SU-DHL-6 (cell line): ENCODE data around the gene WNK1.

ENCODE experiments used
- H2AFZ ChIP-seq: fragments of 200-600 bp; sonication (generic); 2 replicates; pipeline ENCODE4 v1.6.1; 2014; ENCODE audit warnings: low read depth, mild to moderate bottlenecking, moderate library complexity, mixed read lengths, antibody characterized with exemption, low read length; ENCODE audit not compliant: severe bottlenecking
- H3F3A ChIP-seq: fragments of 200-600 bp; shearing (Covaris generic); 2 replicates; pipeline ENCODE4 v1.6.0; 2016; ENCODE audit warnings: antibody characterized with exemption, mild to moderate bottlenecking; ENCODE audit not compliant: insufficient read depth
- H3K27ac ChIP-seq: fragments of 200-600 bp; sonication (generic); 2 replicates; pipeline ENCODE4 v1.5.1; 2016; ENCODE audit warnings: low read depth, mild to moderate bottlenecking, low read length, moderate library complexity, mixed read lengths
- H3K27me3 ChIP-seq: fragments of 200-600 bp; sonication (generic), shearing (Covaris generic); 2 replicates; pipeline ENCODE4 v1.6.0; 2014; ENCODE audit warnings: mild to moderate bottlenecking, low read length
- H3K36me3 ChIP-seq: fragments of 200-600 bp; sonication (generic); 2 replicates; pipeline ENCODE4 v1.6.1; 2014; ENCODE audit warnings: mild to moderate bottlenecking, low read length, mixed read lengths
- H3K4me2 ChIP-seq: fragments of 300-600, 200-600 bp; shearing (Covaris generic), sonication (generic); 2 replicates; pipeline ENCODE4 v1.6.0; 2014; ENCODE audit warnings: low read length, low read depth, mild to moderate bottlenecking; ENCODE audit not compliant: poor library complexity, severe bottlenecking
- H3K4me3 ChIP-seq: fragments of 200-600 bp; sonication (generic); 2 replicates; pipeline ENCODE4 v1.5.1; 2014; ENCODE audit warnings: antibody characterized with exemption, low read length, mild to moderate bottlenecking, mixed read lengths; ENCODE audit not compliant: insufficient read depth, poor library complexity, severe bottlenecking
- H3K79me2 ChIP-seq: fragments of 200-600 bp; sonication (generic); 2 replicates; pipeline ENCODE4 v1.6.1; 2014; ENCODE audit warnings: mild to moderate bottlenecking, low read length, moderate library complexity; ENCODE audit not compliant: insufficient read depth
- H3K9ac ChIP-seq: fragments of 200-600 bp; sonication (generic); 2 replicates; pipeline ENCODE4 v1.7.0; 2014; ENCODE audit warnings: mild to moderate bottlenecking, low read length
- H3K9me2 ChIP-seq: fragments of 200-600 bp; sonication (generic); replicated peaks from 2 replicates; pipeline ENCODE4 v1.6.1; 2014; ENCODE audit warnings: low read length; ENCODE audit not compliant: insufficient read depth
- H3K9me3 ChIP-seq: fragments of 200-600 bp; sonication (generic); 2 replicates; pipeline ENCODE4 v1.6.1; 2014; ENCODE audit warnings: low read length, mixed read lengths; ENCODE audit not compliant: insufficient read depth
- H4K20me1 ChIP-seq: fragments of 200-600 bp; sonication (generic); 2 replicates; pipeline ENCODE4 v1.6.1; 2014; ENCODE audit warnings: low read depth, mild to moderate bottlenecking, antibody characterized with exemption, low read length, moderate library complexity, mixed read lengths
- CTCF ChIP-seq: fragments of 200-600 bp; sonication (generic); IDR thresholded peaks from one replicate; pipeline ENCODE4 v1.5.1; 2017; ENCODE audit warnings: antibody characterized with exemption, mild to moderate bottlenecking, low read length, moderate library complexity; ENCODE audit not compliant: insufficient read depth, poor library complexity, severe bottlenecking
- EZH2phosphoT487 ChIP-seq: fragments of 200-600 bp; sonication (generic), shearing (Covaris generic); conservative IDR thresholded peaks from 2 replicates; pipeline ENCODE4 v1.6.1; 2018; ENCODE audit warnings: mild to moderate bottlenecking, antibody characterized with exemption, low read length, moderate library complexity, mixed read lengths

Gene WNK1

GRCh38 chr12:789852-790563 lies 37.6 kb downstream of the WNK1 start:
- Histone ChIP-seq H3K27ac (no peak overlapping the region), H3K79me2 (peaks cover 98% of the 10 kb centered on the region), H3K27me3 (no peaks in the 10 kb centered on the region), H3K4me2 (no peak overlapping the region), H4K20me1 (peaks cover 30% of the 10 kb centered on the region; the same call in 1 of the 2 replicates), H2AFZ (no peak overlapping the region), H3K9ac (no peak overlapping the region), H3K36me3 (peaks cover 6% of the 10 kb centered on the region; the same call in 1 of the 2 replicates), H3K9me3 (no peaks in the 10 kb centered on the region), H3K4me3 (no peak overlapping the region), H3F3A (peaks cover 3% of the 10 kb centered on the region; the same call in 1 of the 2 replicates), H3K9me2 (no peaks in the 10 kb centered on the region)
- TF ChIP-seq EZH2phosphoT487: no peak
- TF ChIP-seq CTCF: no peak

GRCh38 chr12:790608-791007 lies 38.2 kb downstream of the WNK1 start:
- Histone ChIP-seq H2AFZ (no peak overlapping the region), H3K79me2 (peaks cover 98% of the 10 kb centered on the region), H4K20me1 (peaks cover 31% of the 10 kb centered on the region), H3K27ac (no peak overlapping the region), H3K4me2 (peak overlapping the region; percentile 4), H3K9me3 (no peaks in the 10 kb centered on the region), H3K36me3 (peaks cover 6% of the 10 kb centered on the region; the same call in 1 of the 2 replicates), H3K4me3 (no peak overlapping the region), H3K9ac (no peak overlapping the region), H3K9me2 (no peaks in the 10 kb centered on the region), H3K27me3 (no peaks in the 10 kb centered on the region), H3F3A (peaks cover 3% of the 10 kb centered on the region; the same call in 1 of the 2 replicates)
- TF ChIP-seq EZH2phosphoT487: no peak
- TF ChIP-seq CTCF: no peak

GRCh38 chr12:793037-793436 lies 40.7 kb downstream of the WNK1 start:
- Histone ChIP-seq H3F3A (peaks cover 6% of the 10 kb centered on the region; the same call in 1 of the 2 replicates), H3K4me3 (no peak overlapping the region), H3K36me3 (peaks cover under 1% of the 10 kb centered on the region; the same call in 1 of the 2 replicates), H3K9me2 (no peaks in the 10 kb centered on the region), H4K20me1 (peaks cover 20% of the 10 kb centered on the region), H3K9me3 (no peaks in the 10 kb centered on the region), H3K9ac (no peak overlapping the region), H2AFZ (no peak overlapping the region), H3K27me3 (no peaks in the 10 kb centered on the region), H3K27ac (no peak overlapping the region), H3K4me2 (no peak overlapping the region), H3K79me2 (peaks cover 98% of the 10 kb centered on the region)
- no peak for TF ChIP-seq EZH2phosphoT487
- TF ChIP-seq CTCF: no peak
